Stimulated activated CD8-positive, alpha-beta memory T cell treated with anti-CD3 and anti-CD28 coated beads, Interleukin-12 subunit alpha, Interleukin-12 subunit beta, amount 100 ng/mL, for 1 hour (primary cell): Measurements from ENCODE around the gene KDM6B.

Experiments
- DNase-seq: peaks from one replicate; pipeline ENCODE4 v3.0.0-alpha.2; 2020; ENCODE audit warnings: low read depth

KDM6B gene

DNA sequence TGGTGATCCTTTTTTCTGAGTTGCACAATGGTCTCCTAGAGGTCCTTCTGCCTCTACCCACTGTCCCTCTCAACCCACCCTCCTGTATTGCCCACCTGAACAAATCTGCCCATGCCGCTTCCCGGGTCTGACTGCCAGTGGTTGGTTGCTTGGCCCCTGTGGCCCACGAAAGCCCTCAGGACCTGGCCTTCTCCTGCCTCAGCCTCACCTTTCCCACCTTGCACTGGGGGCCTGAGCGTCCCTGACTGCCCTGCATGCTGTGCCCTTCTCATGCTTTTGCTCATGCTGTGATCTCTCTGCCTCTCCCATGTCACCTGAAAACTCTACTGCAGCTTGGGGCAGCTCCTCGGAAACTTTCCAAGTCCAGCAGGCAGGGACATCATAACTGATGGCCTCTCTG is 13.8 kb upstream of the KDM6B start:
- DNase-seq = no peak

DNA sequence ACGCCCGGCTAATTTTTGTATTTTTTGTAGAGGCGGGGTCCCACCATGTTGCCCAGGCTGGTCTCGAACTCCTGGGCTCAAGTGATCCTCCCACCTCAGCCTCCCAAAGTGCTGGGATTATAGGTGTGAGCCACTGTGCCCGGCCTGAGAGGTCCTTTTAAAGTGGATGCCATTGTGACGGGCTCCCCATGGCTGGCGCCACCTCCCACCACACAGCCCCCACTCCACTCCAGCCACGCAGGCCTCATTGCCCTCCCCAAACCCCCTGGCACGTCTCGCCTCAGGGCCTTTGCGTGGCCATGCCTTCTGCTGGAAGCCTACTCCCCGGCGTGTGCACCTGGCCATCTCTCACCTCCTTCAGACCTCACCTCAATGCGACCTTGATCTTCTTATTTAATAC is 11.9 kb upstream of the KDM6B start:
- DNase-seq = no peak

DNA sequence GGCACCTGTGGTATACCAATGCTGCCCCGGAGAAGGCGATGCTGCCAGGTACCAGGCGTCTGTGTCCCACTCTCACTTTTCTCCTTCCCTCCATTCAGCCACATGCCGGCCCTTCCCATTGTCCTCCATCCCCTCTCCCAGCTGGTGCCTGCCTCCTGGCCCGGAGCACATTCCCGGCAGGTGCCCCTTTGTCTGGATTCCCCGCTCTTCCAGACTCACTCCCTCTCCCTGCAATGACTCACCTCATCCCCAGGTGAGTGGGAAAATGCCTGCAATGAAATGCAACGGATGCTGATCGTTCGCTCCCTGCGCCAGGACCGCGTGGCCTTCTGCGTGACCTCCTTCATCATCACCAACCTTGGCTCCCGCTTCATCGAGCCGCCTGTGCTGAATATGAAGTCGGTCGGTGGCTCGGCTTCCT is 10.4 kb upstream of the KDM6B start:
- no peak for DNase-seq

DNA sequence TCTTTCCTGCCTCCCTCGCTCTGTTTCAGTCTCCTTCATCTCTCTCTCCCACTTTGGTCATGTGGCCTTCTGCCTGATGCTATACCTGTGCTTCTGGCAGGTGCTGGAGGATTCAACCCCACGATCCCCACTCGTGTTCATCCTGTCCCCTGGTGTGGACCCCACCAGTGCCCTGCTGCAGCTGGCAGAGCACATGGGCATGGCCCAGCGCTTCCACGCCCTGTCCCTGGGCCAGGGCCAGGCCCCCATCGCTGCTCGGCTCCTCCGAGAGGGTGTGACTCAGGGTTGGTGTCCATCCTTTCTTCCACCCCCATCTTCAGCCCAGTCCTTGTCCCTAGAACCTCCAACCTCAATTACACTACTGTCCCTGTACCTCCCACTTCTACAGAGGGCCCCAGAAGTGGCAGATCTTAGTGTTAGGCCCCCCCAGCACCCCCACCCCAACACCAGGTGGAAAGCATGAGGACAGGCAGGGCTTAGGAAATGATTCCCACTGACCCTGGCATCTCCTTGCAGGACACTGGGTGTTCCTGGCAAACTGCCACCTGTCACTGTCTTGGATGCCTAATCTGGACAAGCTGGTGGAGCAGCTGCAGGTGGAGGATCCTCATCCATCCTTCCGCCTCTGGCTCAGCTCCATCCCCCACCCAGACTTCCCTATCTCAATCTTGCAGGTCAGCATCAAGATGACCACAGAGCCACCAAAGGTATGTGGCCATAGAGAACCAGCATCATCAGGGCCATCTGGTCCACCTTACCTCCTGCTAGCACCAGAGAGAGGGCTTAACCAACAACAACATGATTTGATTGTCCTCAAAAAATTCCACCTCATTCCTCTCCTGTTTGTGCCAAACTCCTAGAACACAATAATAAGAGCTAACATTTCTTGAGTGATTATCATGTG is 9.7 kb upstream of the KDM6B start:
- DNase-seq = no peak

DNA sequence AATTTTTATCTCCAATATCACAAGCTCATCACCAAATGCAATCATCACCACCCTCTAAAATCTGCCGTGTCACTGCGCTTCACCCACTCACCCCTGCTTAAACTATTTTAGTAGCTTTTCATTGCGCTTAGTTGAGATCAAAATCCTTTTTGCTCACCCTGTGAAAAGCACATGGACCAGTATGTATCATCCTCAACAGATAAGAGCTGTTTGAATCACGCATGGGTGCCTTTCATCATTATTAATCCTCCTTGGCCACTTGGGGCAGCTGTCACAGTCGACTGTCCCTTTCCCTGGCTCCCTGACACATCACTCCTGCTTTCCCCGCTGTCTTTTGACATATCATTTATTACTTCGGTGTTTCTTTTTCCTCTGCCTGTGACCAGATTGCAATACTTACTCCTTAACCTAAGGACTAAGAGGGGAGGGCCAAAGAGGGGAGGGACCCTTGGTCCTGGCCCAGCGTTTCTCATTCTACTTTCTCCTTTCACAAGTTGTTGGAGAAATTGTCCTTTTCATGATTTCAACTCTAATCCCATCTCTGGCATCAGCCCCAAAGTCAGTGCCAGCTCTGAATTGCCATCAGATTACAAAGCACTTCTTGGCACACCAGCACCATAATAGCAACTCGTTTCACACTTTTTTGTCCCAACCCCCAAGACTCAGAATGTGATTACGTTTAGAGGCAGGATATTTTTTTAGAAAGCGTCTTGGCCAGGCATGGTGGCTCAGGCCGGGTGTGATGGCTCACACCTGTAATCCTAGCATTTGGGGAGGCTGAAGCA is 8.6 kb upstream of the KDM6B start:
- no peak for DNase-seq

DNA sequence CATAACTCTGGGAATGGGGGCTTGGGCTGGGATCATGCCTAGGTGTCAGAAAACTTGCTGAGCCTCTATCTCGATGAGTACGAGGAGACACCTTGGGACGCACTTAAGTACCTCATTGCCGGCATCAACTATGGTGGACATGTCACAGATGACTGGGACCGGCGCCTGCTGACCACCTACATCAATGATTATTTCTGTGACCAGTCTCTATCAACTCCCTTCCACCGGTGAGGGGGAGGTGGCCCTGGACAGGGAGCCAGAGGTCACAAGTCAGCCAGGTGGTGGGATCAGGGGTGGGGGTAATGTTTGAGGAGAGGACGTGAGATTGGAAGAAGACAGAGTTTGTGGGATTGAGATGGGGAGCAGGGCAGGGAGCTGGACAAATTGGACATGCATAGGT is 3.4 kb upstream of the KDM6B start:
- no peak for DNase-seq

DNA sequence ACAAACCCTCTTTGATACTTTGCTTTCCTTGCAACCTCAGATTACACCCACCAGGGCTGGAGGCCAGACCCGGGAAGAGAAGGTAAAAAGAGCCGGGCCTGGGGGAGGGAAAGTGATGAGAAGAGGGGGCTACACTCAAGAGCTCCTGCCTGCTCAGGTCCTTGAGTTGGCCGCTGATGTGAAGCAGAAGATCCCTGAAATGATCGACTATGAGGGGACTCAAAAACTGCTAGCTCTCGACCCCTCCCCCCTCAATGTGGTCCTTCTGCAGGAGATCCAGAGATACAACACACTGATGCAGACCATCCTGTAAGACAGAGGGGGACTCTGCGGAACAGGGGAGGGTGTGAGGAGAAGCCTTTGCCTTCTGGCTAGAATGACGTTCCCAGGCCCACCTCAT is 2.8 kb upstream of the KDM6B start:
- DNase-seq = no peak

DNA sequence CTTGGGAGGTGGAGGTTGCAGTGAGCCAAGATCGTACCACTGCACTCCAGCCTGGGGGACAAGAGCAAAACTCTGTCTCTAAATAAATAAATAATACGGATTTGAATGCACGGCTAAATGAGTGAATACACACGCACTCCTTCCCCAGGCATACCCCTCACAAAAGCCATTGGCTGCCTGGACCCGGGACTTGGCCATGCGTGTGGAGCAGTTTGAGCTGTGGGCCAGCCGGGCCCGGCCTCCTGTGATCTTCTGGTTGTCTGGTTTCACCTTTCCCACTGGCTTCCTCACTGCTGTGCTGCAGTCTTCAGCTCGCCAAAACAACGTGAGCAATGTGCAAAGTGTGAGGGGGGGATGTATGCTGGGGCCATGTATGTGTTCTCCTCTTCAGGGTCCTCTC is 1.6 kb upstream of the KDM6B start:
- no peak for DNase-seq

DNA sequence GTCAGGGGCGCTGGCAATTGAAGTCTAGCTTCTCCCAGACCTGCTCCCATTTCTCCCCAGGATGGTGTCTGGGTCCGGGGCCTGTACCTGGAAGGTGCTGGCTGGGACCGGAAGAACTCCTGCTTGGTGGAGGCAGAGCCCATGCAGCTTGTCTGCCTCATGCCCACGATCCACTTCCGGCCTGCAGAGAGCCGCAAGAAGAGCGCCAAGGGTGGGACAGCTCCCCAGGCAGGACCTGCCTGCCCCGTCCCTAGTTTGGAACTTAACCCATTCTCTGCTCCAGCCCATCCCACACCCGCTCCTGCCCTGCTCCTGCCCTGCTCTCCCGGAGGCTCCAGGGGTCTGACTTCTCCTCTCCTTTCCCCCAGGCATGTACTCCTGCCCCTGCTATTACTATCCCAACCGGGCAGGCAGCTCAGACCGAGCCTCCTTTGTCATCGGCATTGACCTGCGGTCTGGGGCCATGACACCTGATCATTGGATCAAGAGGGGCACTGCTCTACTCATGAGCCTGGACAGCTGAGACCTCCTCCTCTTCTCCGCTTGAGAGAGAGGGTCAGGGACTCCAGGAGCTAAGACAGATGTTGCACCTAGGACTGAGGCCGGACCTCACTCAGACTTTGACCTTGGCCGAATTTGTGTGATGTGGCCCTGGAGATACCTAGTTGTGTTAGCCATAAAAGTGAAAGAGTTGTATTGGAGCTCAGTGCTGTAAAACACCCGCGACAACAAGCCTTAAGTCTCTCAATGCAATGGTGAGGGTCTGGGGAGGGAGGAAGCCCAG is 814 bp upstream of the KDM6B start:
- no peak for DNase-seq

DNA sequence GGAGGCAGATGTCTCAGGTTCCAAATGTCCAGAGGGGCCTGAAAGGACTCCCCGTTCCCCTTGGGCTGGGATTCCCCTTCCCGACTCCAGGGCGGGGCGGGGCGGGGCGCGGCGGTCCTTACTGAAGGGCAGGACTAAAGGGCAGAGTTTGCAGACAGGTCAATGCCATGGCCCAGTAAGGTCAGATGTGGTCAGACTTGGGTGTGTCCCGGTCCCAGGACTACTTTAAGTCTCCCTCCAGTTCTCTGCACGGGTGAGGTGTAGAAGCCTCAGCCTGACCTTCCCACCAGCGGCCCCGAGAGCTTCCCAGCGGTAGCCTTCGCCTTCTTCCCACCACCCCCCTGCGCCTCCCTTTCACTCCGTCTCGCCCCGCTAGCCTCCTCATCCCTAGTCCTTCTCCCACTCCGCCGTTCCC is 532 bp downstream of the KDM6B start:
- DNase-seq = no peak

DNA sequence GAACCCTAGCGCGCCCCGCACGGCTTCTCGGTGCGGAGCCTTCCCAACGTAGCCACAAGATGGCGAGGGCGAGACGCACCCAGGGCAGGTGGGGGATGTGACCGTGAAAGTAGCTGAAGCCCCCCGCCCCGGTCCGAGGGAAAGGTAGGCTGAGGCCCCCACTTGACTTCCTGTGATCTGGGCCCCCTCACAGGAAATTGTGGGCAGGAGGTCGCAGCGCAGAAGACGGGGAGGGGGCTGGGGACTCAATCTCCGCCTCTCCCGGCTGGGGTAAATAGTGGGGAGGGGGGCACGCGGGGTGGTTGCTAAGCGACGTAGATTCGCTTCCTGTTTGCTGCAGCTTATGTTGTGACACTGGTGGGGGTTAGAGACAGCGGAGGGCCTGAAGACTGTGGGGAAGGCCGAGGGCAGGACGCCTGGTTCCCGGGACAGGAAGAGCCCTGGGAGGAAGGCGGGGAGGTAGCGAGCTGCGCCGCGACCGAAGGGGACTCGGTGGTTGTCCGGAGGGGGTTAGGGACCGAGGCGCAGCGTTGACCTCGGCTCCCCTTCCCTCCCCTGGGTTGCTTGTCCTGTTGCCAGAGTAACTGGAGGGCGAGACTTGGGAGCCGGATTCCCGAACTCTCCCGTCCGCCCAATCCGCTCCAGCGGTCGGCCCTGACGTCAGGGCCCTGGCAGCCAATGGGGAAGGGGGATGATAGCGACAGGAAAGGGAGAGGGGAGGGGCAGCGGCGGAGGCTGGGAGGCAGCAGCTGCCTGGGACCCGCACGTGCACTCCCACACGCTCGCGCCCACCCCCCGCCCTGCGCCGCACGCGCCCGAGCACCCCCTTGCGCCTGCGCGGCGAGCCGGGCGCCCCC is 1.2 kb downstream of the KDM6B start:
- DNase-seq = peak; percentile 73

DNA sequence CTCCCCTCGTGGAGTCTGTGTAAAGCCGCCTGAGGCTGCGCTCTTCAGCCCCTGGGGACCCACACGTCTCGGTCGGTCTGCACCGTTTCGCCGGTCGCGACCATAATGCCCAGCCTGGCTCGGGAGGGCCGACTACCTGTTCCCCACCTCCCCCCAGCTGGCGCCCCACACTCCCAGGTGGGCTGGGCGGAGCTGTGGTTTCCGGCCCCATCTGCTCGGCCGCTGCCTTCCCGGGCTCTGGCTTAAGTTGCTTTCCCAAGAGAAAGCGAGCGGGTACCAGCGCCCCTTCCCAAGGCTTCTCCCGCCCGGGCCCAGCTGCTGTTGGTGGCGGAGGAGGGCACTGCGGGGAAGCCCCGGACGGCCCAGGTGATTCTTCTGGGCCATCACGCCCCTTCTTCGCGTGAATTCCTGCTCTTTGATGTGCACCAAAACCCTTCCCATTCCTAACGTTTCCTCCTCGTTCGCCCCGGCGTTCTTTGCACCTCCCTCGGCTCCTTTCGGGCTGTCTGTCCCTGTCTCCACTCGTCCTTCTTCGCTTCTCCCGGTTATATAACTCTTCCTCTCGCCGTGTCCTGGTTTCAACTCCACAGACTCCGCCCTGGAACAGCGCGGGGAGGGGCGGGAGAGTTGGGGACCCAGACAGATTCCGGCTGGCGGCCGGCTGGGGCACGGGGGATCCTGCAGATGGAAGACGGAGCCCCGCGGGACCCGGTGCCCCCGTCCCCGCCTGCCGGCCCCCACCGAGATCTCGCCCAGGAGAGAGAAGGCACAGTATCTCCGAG is 2.0 kb downstream of the KDM6B start:
- DNase-seq = no peak

DNA sequence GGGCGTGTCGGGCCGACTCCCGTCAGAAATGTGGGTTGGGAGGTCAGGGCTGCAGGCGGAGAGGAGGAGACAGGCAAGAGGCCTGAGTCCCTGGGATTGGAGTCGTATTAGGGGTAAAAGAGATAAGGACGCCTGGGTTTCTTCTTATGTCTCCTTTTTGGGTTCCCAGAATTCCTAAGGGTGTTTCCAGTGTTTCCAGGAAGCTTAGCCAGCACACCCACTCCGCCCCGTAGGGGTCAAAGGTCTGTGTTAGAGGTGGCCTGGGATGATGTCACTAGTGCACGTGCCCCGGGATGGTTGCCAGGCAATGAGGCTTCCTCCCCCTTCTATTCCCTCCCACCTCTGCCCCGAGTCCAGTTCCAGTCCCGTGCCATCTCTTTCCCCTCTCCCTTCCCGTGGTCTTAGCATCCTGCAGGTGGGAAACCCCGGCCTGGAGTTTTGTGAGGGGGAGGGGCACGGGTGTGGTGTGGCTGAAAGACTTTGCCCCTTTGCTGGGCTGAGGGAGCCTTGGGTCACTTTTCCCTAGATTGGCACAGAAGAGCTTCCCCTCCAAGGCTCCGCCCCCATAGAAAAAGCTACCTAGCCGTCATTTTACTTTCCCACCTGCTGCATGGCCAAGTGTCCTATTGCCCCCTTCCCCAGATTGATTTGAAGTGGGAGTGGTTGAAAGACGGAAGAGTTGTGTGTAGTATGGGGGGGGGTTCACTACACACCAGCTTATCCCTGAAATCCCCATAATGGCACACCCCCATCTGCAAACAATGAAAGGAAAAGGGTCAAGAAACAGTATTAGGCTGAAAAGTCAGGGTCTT is 2.8 kb downstream of the KDM6B start:
- DNase-seq = no peak

DNA sequence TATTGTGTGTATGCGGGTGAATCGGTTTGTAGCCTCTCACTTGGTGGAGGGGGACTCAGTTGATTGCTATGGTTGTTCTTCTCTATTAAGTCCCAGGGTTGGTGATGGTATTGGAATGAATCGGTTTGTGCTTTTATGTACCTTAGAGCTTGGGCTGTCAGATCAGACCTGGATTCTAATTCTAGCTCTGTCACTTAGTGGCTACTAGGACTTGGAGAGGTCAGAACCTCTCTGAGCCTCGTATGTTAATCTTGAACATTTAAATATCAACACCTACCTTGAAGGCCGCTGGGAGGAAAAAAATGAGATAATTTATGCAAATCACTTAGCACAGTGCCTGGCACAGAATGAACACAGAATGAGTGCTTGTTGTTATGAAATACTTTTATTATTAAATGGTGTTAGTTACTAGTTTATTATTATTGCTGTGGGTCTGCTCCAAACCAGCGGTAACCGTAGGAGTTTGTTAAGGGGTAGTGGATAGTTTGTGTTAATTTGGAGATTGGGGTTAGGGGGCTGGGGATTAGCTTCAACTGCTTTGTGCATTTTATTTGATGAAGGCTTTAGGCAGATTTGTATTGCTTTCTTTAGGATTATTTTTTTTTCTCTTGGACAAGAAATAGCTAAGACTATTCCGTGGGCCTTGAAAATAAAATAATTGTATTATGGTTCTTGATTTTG is 3.5 kb downstream of the KDM6B start:
- DNase-seq = no peak

DNA sequence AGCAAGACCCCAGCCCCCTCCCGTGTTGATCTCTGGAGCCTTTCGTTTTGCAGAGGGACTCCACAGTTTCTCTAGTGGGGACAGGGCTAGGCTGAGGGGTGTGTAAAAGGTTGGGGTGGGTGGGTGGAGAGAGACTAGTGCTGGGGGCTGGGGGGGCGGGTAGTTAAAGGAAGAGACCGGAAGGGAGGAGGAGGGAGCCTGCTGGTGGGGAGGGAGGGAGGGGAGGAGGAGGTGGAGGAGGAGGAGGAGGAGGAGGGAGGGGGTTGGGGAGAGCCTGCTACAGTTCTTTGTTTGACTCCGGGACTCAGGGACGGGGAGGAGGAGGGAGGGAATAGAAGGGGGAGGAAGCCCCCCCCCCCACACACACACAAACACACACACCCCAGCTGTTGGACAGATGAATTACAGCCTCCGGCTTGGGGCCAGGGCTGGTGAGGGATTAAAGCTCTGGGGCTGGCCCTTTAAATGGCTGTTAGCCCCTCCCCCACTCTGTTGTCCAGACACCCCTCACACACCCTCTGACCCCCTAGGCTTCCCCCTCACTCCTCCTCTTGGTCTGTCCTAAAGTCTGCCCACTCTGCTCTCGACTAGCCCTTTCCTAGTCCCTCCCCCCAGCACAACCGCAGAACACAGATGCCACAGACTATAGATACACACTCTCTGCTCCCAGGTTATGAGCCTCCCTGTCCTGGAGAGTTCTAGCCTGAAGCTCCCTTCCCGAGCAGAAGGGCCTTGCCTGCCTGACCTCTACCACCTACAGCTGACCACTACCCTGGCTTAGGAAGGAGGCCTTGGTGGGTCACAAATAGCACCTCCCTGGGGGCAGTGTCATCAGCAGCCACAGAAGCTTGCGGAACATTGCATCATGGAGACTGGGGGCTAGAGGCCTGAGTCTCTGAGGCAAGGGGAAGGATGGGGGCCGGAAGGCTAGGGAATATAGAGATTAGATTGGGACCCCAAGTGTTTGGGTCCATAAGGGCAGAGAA is 4.4 kb downstream of the KDM6B start:
- no peak for DNase-seq

DNA sequence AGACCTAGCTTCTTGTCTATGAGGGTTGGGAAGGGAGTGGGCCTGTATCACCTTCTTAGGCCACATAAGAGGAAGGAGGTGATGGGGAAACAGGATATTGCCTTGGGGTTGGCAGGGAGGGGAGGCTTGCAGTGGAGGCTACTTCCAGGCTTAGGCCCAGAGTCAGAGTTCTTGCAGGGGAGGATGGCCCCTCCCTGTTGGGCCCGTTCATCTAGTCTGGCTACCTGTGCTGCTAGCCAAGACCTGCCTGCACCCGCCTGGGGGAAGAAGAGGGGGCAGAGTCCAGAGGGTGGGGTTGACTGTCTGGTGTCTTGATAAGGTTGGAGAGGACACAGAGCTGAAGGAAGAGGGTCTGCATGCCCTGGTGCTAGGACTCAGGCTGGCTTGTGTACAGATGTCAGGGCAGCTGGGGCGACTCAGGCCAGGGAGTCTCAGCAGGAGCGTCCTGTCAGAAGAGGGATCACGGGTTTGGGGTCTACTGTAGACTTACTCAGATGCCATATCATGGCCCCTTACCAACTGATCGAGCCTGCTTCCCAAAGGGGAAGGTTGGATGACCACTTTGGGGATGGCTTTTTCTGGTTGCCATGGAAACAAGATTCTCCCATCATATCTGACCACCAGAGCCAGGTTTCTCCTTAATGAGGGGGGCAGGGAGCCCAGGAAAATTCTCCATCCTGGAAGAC is 5.3 kb downstream of the KDM6B start:
- no peak for DNase-seq

DNA sequence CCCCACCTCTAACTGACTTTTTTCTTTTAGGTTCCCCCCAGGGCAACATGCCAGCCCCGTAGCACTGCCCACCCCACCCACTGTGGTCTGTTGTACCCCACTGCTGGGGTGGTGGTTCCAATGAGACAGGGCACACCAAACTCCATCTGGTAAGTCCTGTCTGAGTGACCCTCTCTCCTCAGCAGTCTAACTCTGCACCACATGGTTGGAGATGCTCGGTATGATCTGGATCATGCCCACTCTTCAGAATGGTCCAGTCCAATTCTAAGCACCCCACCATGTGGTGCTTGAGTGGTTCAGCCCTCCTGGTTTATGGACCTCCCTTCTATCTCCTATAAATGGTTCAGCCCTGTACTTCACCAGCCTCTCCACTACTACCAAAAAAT is 5.9 kb downstream of the KDM6B start:
- DNase-seq = no peak

DNA sequence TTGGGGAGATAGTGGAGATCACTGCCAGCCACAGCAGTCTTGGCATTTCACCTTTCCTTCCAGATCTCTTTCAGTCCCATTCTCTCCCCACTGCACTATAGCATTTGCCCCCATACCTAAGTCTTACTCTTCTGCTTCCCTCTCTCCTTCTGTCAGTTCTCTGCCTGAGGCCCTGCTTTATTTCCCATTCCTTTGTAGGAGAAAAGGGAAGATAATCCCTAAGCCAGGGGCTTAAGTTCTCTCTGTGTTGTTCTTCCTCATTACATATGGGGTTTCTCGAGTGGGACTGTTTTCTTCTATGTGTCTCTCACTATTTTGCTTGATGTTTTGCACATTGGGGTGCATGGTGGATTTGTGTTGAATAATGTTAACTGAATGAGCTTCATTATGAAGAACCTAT is 6.4 kb downstream of the KDM6B start:
- DNase-seq = no peak
